ENCODE measurements around the gene HTR4. TPM values are rescaled to one million over a fixed set of nuclear protein-coding genes. Genes with fewer than 3 reads are reported as not detected.

HTR4 gene
- total RNA-seq, 2 donors from 2014 or later: not detected

DNA sequence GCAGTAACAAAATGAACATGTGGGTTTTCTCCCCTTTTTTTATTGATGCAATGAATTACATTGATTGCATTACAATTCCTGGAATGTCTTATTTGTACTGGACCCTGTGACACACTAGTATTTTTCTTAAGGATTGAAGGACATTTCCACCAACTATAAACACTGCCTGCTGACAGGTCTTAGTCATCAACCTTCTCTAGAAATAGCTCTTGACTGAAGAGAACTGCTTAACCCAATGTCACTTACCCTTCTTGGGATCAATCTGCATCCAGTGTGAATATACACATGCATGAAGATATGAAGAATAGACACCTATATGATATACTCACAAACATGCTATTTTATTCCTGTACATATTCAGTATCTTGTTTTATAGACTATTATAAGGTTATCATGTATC is 140.0 kb downstream of the HTR4 start:
- Mint-ChIP-seq H3K27me3 (ENCODE audit: insufficient read depth) (peaks cover 2% of the 10 kb centered on the region), H3K4me3 (no peak overlapping the region), H3K27ac (no peak overlapping the region), H3K9me3 (peaks cover 8% of the 10 kb centered on the region), H3K36me3 (ENCODE audit: low read depth) (no peaks in the 10 kb centered on the region), H3K4me1 (no peaks in the 10 kb centered on the region)
- TF ChIP-seq, protein P1, sequence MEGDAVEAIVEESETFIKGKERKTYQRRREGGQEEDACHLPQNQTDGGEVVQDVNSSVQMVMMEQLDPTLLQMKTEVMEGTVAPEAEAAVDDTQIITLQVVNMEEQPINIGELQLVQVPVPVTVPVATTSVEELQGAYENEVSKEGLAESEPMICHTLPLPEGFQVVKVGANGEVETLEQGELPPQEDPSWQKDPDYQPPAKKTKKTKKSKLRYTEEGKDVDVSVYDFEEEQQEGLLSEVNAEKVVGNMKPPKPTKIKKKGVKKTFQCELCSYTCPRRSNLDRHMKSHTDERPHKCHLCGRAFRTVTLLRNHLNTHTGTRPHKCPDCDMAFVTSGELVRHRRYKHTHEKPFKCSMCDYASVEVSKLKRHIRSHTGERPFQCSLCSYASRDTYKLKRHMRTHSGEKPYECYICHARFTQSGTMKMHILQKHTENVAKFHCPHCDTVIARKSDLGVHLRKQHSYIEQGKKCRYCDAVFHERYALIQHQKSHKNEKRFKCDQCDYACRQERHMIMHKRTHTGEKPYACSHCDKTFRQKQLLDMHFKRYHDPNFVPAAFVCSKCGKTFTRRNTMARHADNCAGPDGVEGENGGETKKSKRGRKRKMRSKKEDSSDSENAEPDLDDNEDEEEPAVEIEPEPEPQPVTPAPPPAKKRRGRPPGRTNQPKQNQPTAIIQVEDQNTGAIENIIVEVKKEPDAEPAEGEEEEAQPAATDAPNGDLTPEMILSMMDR (conservative IDR thresholded peaks at IDR 0.05): no peak
- no peak for DNase-seq
- no peak overlapping the region for H3K4me3 ChIP-seq (ENCODE audit: low read length)
- H3K9ac ChIP-seq (ENCODE audit: extremely low read depth, low read length, poor library complexity, severe bottlenecking): no peak overlapping the region
- H3K9me3 ChIP-seq (ENCODE audit: control insufficient read depth, low read length): peaks cover 5% of the 10 kb centered on the region
- no peaks in the 10 kb centered on the region for H3K4me1 ChIP-seq (ENCODE audit: control insufficient read depth, insufficient read depth, low read length)
- H3K27ac ChIP-seq (ENCODE audit: low read depth, low read length): no peak overlapping the region
- H3K36me3 ChIP-seq (ENCODE audit: control insufficient read depth, insufficient read depth, low read length): no peaks in the 10 kb centered on the region
- H3K27me3 ChIP-seq (ENCODE audit: control insufficient read depth, insufficient read depth, low read length, poor library complexity, severe bottlenecking): no peaks in the 10 kb centered on the region

- peaks cover 4% of the 10 kb centered on the region for H3K27me3 Mint-ChIP-seq (ENCODE audit: insufficient read depth)
Measured at GRCh38 chr5:148512498-148512897, 141.8 kb downstream of the HTR4 start.

GRCh38 chr5:148511810-148512347 is 142.4 kb downstream of the HTR4 start:
- Histone ChIP-seq H3K27ac (ENCODE audit: low read depth, low read length) (no peak overlapping the region), H3K36me3 (ENCODE audit: control insufficient read depth, insufficient read depth, low read length) (no peaks in the 10 kb centered on the region), H3K4me1 (ENCODE audit: control insufficient read depth, insufficient read depth, low read length) (no peaks in the 10 kb centered on the region), H3K4me3 (ENCODE audit: low read length) (no peak overlapping the region), H3K9me3 (ENCODE audit: control insufficient read depth, low read length) (peaks cover 5% of the 10 kb centered on the region), H3K9ac (ENCODE audit: extremely low read depth, low read length, poor library complexity, severe bottlenecking) (no peak overlapping the region), H3K27me3 (ENCODE audit: control insufficient read depth, insufficient read depth, low read length, poor library complexity, severe bottlenecking) (peaks cover 4% of the 10 kb centered on the region)
- Mint-ChIP-seq H3K9me3 (peaks cover 8% of the 10 kb centered on the region), H3K27me3 (ENCODE audit: insufficient read depth) (peaks cover 4% of the 10 kb centered on the region), H3K27ac (no peak overlapping the region), H3K4me1 (no peaks in the 10 kb centered on the region), H3K4me3 (no peak overlapping the region), H3K36me3 (ENCODE audit: low read depth) (no peaks in the 10 kb centered on the region)
- TF ChIP-seq, protein P1 (conservative IDR thresholded peaks at IDR 0.05): no peak
- no peak for DNase-seq
- 83 to 86% methylated on average over 1 of the region's 1 CpG for WGBS, 2 experiments (ENCODE audit: insufficient coverage in 1 of 2, insufficient read length in 1 of 2)

More at GRCh38 chr5:148512498-148512897, 141.8 kb downstream of the HTR4 start:
- no peak overlapping the region for H3K27ac Mint-ChIP-seq
- H3K36me3 Mint-ChIP-seq (ENCODE audit: low read depth): no peaks in the 10 kb centered on the region
- no peaks in the 10 kb centered on the region for H3K4me1 ChIP-seq (ENCODE audit: control insufficient read depth, insufficient read depth, low read length)
- DNase-seq: no peak
- no peaks in the 10 kb centered on the region for H3K36me3 ChIP-seq (ENCODE audit: control insufficient read depth, insufficient read depth, low read length)
- H3K27ac ChIP-seq (ENCODE audit: low read depth, low read length): no peak overlapping the region
- no peak overlapping the region for H3K9ac ChIP-seq (ENCODE audit: extremely low read depth, low read length, poor library complexity, severe bottlenecking)
- WGBS, 2 experiments (ENCODE audit: insufficient coverage in 1 of 2, insufficient read length in 1 of 2): 89 to 95% methylated on average over 4 to 9 of the region's 9 CpGs
- H3K27me3 ChIP-seq (ENCODE audit: control insufficient read depth, insufficient read depth, low read length, poor library complexity, severe bottlenecking): peaks cover 4% of the 10 kb centered on the region
- H3K4me3 Mint-ChIP-seq: no peak overlapping the region
- TF ChIP-seq, protein P1 (conservative IDR thresholded peaks at IDR 0.05): no peak
- H3K4me3 ChIP-seq (ENCODE audit: low read length): no peak overlapping the region
- H3K4me1 Mint-ChIP-seq: no peaks in the 10 kb centered on the region
- H3K9me3 Mint-ChIP-seq: peaks cover 8% of the 10 kb centered on the region
- peaks cover 5% of the 10 kb centered on the region for H3K9me3 ChIP-seq (ENCODE audit: control insufficient read depth, low read length)

All from endodermal cell (in vitro differentiated cells).